ENCODE results near the gene MED8. TPM values are rescaled to one million over a fixed set of nuclear protein-coding genes. Genes with fewer than 3 reads are reported as not detected.
A peak's percentile ranks its signal among the peaks of the same experiment; 100 is the strongest.

MED8 gene
- total and polyA plus RNA-seq, 2 of the 13 experiments (the other 11 are each of a cell fraction or from before 2014, with no cell fraction given): 16.9 to 77.4 TPM

- TF ChIP-seq SUZ12 (IDR thresholded peaks at IDR 0.05; ENCODE audit: low read depth, low read length): no peak
- TF ChIP-seq KMT2A (CRISPR knock-in tag; IDR thresholded peaks at IDR 0.05): peak; percentile 47; the same call in 1 of the 2 replicates
- no peak for TF ChIP-seq ADNP (CRISPR knock-in tag; IDR thresholded peaks at IDR 0.05)
- TF ChIP-seq ZMYM2 (CRISPR knock-in tag; IDR thresholded peaks at IDR 0.05): 0 out of 2 replicates have a peak, but pooled peaks have one; percentile 52
- peak; percentile 81 for TF ChIP-seq ZFP90 (CRISPR knock-in tag; IDR thresholded peaks at IDR 0.05; ENCODE audit: borderline replicate concordance)
- TF ChIP-seq THYN1 (CRISPR knock-in tag; IDR thresholded peaks at IDR 0.05; ENCODE audit: borderline replicate concordance, low read depth): 0 out of 2 replicates have a peak, but pooled peaks have one; percentile 22
- no peak for TF ChIP-seq ZNF264 (CRISPR knock-in tag; IDR thresholded peaks at IDR 0.05)
- peak; percentile 84; the same call in 1 of the 2 replicates for TF ChIP-seq MXD1 (CRISPR knock-in tag; IDR thresholded peaks at IDR 0.05)
- peak; percentile 95; the same call in 1 of the 2 replicates for TF ChIP-seq HBP1 (CRISPR knock-in tag; IDR thresholded peaks at IDR 0.05; ENCODE audit: low read depth)
- peak; percentile 45; the same call in 1 of the 2 replicates for TF ChIP-seq ZNF788 (CRISPR knock-in tag; IDR thresholded peaks at IDR 0.05; ENCODE audit: borderline replicate concordance)
- 0 out of 2 replicates have a peak, but pooled peaks have one; percentile 28 for TF ChIP-seq ZNF776 (CRISPR knock-in tag; IDR thresholded peaks at IDR 0.05)
- TF ChIP-seq ZNF251 (CRISPR knock-in tag; IDR thresholded peaks at IDR 0.05): no peak
- peak; percentile 46 for TF ChIP-seq MNT (IDR thresholded peaks at IDR 0.05)
- peak; percentile 26; the same call in 1 of the 2 replicates for TF ChIP-seq MED1 (CRISPR knock-in tag; IDR thresholded peaks at IDR 0.05)
- peak; percentile 49; the same call in 1 of the 2 replicates for TF ChIP-seq HNRNPL (IDR thresholded peaks at IDR 0.05; ENCODE audit: low read depth, low read length)
- TF ChIP-seq ZNF160 (CRISPR knock-in tag; IDR thresholded peaks at IDR 0.05): peak; percentile 79; the same call in 1 of the 2 replicates
- peak; percentile 91 for TF ChIP-seq ZNF589 (CRISPR knock-in tag; conservative IDR thresholded peaks at IDR 0.05)
- no peak for TF ChIP-seq MTA1 (CRISPR knock-in tag; IDR thresholded peaks at IDR 0.05; ENCODE audit: borderline replicate concordance)
- TF ChIP-seq SP1 (IDR thresholded peaks at IDR 0.05): no peak
- TF ChIP-seq SP1 (CRISPR knock-in tag; IDR thresholded peaks at IDR 0.05): peak; percentile 57
- TF ChIP-seq ASH2L (IDR thresholded peaks at IDR 0.05; ENCODE audit: insufficient read length, low read depth, low read length): peak; percentile 41
- peak; percentile 93 for TF ChIP-seq TMF1 (CRISPR knock-in tag; IDR thresholded peaks at IDR 0.05; ENCODE audit: low read depth)
- TF ChIP-seq MED13 (CRISPR knock-in tag; IDR thresholded peaks at IDR 0.05): peak; percentile 51; the same call in 1 of the 2 replicates
- TF ChIP-seq KLF9 (CRISPR knock-in tag; IDR thresholded peaks at IDR 0.05; ENCODE audit: low read depth): no peak
- TF ChIP-seq CCDC6 (CRISPR knock-in tag; IDR thresholded peaks at IDR 0.05): peak; percentile 99
These were observed 30.6 kb downstream of the MED8 start, which contains the start of gene CDC20 (continued) for GRCh38 chr1:43358746-43359693.

All from HepG2 (cell line).